Mesothelial cell of epicardium (in vitro differentiated cells): ENCODE results near the gene SAPCD1. TPM values are rescaled to one million over a fixed set of nuclear protein-coding genes. Genes with fewer than 3 reads are reported as not detected.

ENCODE experiments used
- DNase-seq, 2 experiments: peaks; one replicate each; pipeline ENCODE4 v3.0.0; 2021; ENCODE audit warnings: low spot score in 2 of 2; ENCODE audit not compliant: unreplicated experiment in 2 of 2
- H3K27ac Mint-ChIP-seq: 2 replicates; pipeline ENCODE4 v1.8.0; 2021; ENCODE audit warnings: mixed read lengths
- H3K27me3 Mint-ChIP-seq: 2 replicates; pipeline ENCODE4 v1.8.0; 2021; ENCODE audit warnings: low read depth, mixed read lengths
- H3K36me3 Mint-ChIP-seq: 2 replicates; pipeline ENCODE4 v1.8.0; 2021; ENCODE audit warnings: mixed read lengths
- H3K4me1 Mint-ChIP-seq: 2 replicates; pipeline ENCODE4 v1.8.0; 2021; ENCODE audit warnings: mixed read lengths
- H3K4me3 Mint-ChIP-seq: 2 replicates; pipeline ENCODE4 v1.8.0; 2021; ENCODE audit warnings: mild to moderate bottlenecking, moderate library complexity, mixed read lengths
- H3K9me3 Mint-ChIP-seq: 2 replicates; pipeline ENCODE4 v1.8.0; 2021; ENCODE audit warnings: mixed read lengths
- total RNA-seq: library from RNA; stranded (reverse); gene quantifications from 3 replicates; pipeline ENCODE4 v1.2.1, GENCODE V29; 2021
- TF ChIP-seq, protein P1 (sequence below): fragments of 200-600 bp; sonication (generic); IDR thresholded peaks from one replicate; pipeline ENCODE4 v1.5.0; 2021; ENCODE audit warnings: antibody characterized with exemption; ENCODE audit not compliant: unreplicated experiment

SAPCD1 gene
- total RNA-seq, result 8.7 to 12.8 TPM (median 11.6 TPM) in 3 replicates

DNA sequence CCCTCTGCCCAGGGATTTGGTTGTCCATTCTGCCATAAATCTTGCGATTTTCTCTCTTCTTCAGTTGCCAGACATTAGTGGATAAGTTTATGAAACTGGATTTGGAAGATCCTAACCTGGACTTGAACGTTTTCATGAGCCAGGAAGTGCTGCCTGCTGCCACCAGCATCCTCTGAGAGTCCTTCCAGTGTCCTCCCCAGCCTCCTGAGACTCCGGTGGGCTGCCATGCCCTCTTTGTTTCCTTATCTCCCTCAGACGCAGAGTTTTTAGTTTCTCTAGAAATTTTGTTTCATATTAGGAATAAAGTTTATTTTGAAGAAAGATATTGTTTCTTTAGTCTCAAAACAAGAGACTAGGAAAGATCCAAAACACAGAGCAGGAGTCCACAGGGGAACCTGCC lies at the start of gene SAPCD1:
Gene SAPCD1, plus strand, starts transcription at position 301 of the 400 bp plus-strand sequence. CDS start 399 bp downstream, outside the sequence.
- Mint-ChIP-seq H3K36me3 (peaks cover 7% of the 10 kb centered on the region), H3K27ac (no peak within 1 kb of the TSS), H3K27me3 (no peaks in the 10 kb centered on the region), H3K9me3 (no peaks in the 10 kb centered on the region), H3K4me3 (no peak within 1 kb of the TSS), H3K4me1 (peaks cover 12% of the 10 kb centered on the region)
- TF ChIP-seq, protein P1, sequence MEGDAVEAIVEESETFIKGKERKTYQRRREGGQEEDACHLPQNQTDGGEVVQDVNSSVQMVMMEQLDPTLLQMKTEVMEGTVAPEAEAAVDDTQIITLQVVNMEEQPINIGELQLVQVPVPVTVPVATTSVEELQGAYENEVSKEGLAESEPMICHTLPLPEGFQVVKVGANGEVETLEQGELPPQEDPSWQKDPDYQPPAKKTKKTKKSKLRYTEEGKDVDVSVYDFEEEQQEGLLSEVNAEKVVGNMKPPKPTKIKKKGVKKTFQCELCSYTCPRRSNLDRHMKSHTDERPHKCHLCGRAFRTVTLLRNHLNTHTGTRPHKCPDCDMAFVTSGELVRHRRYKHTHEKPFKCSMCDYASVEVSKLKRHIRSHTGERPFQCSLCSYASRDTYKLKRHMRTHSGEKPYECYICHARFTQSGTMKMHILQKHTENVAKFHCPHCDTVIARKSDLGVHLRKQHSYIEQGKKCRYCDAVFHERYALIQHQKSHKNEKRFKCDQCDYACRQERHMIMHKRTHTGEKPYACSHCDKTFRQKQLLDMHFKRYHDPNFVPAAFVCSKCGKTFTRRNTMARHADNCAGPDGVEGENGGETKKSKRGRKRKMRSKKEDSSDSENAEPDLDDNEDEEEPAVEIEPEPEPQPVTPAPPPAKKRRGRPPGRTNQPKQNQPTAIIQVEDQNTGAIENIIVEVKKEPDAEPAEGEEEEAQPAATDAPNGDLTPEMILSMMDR, result no peak
- no peak for DNase-seq

DNA sequence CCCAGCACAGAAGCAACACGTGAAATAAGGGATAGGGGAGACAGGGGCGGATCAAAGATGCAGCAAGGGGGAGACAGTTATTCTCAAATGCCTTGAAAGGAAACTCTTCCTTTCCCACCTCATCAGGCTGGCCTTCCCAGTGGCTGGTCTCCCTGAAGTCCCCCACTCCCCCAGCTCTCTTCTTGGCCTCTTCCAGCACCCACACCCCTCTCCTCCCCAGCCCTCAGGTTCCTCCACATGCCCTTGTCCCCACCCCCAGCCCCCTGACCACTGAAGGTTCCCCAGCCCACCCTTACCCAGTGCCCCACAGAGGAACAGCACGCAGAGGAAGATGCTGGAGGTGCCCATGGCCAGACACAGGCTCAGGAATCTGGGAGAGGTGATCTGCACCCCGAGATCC lies 49.0 kb upstream of the SAPCD1 start:
- Mint-ChIP-seq H3K4me1 (peaks cover 40% of the 10 kb centered on the region), H3K27me3 (no peaks in the 10 kb centered on the region), H3K27ac (peak overlapping the region; percentile 99), H3K4me3 (no peak overlapping the region), H3K36me3 (no peaks in the 10 kb centered on the region), H3K9me3 (no peaks in the 10 kb centered on the region)
- DNase-seq, result no peak
- TF ChIP-seq, protein P1, result no peak

DNA sequence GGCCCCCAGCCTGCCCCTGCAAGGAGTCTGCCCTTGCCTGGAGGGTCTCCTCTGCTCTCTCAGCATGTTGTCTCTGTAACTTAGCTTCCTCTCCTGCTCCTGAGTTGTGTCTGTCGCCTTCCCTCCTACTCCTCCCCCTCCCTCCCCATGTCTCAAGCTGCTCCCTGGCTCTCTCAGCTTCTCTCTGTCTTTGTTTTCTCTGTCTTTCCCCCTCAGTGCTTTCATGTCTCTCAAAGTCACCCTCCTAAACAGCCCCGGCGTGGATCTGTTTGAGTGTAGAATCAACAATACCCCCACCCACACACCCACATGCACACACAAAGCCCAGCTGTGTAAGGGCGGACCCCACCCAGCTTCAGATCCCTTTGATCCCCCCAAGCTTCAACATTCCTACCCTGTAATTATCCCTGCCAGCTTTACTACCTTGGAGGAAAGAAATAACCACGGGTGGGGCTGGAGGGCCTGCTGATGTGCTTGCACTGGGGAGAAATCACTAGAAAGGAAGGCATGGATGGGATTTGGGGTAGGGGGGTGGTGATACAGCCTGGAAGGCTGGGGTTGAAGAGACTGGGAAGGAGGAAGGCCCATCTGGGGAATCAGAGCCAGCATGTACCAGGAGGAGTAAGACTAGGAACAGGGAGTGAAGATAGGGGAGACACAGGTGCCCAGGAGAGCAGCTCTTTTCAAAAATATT lies 48.3 kb upstream of the SAPCD1 start:
- Mint-ChIP-seq H3K9me3 (no peaks in the 10 kb centered on the region), H3K4me3 (no peak overlapping the region), H3K36me3 (no peaks in the 10 kb centered on the region), H3K27ac (peak overlapping the region; percentile 99), H3K27me3 (no peaks in the 10 kb centered on the region), H3K4me1 (peaks cover 45% of the 10 kb centered on the region)
- DNase-seq, result no peak
- TF ChIP-seq, protein P1, result no peak

DNA sequence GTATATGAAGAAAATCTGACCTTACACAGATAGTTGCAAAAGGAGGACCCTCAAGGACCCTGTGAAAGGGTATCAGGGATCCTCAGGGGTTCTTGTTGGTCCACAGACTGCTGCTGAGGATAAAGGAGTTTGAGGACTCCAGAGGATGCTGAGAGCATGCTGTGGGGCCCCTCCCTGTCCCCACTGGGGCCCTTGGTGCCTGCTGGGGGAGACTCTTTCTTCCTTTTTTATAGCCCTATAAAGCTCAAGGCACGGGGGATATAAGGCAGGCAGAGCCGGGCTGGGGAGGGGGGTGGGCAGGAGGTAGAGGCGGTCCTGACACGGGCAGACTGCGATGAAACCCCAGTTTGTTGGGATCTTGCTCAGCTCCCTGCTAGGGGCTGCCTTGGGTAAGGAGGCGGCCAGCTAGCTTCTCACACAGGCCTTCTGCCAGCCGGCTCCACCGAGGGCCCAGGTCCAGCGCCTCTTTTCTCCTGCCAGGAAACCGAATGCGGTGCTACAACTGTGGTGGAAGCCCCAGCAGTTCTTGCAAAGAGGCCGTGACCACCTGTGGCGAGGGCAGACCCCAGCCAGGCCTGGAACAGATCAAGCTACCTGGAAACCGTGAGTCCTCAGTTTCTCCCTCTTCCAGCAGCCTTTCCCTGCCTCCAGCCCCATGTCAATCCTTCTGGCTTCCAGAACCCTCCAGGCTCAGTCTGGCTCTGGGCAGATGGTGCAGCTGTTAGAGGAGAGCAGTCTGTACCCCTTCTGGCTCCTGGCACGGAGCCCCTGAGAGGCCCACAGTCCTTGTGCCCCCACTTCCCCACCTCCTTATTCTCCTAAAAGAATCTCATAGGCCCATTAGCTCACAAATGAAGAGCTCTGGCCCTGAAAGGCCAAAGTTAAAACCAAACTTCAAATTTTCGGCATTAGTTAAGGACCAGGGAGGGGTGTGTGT lies 47.2 kb upstream of the SAPCD1 start, which contains the start of gene LY6G6D:
Gene LY6G6D, plus strand, starts transcription at position 327 of the 937 bp plus-strand sequence. Its CDS starts 8 bp downstream, at position 335.
- DNase-seq, result no peak
- no peaks in the 10 kb centered on the region for H3K9me3 Mint-ChIP-seq
- H3K36me3 Mint-ChIP-seq, result no peaks in the 10 kb centered on the region
- peak within 1 kb of the TSS; percentile 99 for H3K27ac Mint-ChIP-seq
- no peak within 1 kb of the TSS for H3K4me3 Mint-ChIP-seq
- TF ChIP-seq, protein P1, result no peak
- no peaks in the 10 kb centered on the region for H3K27me3 Mint-ChIP-seq
- H3K4me1 Mint-ChIP-seq, result peaks cover 50% of the 10 kb centered on the region

DNA sequence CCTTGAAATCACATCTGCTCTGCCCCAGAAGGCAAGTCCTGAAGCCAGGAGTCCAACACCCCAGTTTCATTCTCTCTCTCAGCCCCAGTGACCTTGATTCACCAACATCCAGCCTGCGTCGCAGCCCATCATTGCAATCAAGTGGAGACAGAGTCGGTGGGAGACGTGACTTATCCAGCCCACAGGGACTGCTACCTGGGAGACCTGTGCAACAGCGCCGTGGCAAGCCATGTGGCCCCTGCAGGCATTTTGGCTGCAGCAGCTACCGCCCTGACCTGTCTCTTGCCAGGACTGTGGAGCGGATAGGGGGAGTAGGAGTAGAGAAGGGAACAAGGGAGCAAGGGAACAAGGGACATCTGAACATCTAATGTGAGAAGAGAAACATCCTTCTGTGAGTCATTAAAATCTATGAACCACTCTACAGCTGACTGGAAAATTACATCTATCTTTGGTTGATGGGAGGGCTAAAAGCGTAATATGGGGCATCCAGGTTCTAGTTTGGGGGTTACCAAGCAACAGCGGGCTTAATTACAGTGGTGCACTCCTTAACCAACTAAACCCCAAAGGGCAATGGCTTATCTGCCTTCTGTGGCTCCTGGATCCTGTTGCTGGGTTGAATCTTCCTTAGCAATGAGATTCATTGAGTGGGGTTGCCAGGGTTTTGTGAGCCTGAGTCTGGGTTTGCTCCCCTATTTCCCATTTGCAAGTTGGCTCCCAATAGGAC lies 44.8 kb upstream of the SAPCD1 start:
- TF ChIP-seq, protein P1, result no peak
- DNase-seq, result no peak
- H3K36me3 Mint-ChIP-seq, result peaks cover 1% of the 10 kb centered on the region
- H3K4me1 Mint-ChIP-seq, result peaks cover 46% of the 10 kb centered on the region
- no peaks in the 10 kb centered on the region for H3K27me3 Mint-ChIP-seq
- peak overlapping the region; percentile 81 for H3K27ac Mint-ChIP-seq
- H3K9me3 Mint-ChIP-seq, result no peaks in the 10 kb centered on the region
- H3K4me3 Mint-ChIP-seq, result no peak overlapping the region
